Right hindlimb (tissue), 1 donor: ENCODE measurements around the gene TES.
"Not testable (repeated sequence)": the region's sequence is repeated elsewhere in the genome, so short reads cannot be mapped to it uniquely, and the experiment has no call there.

ENCODE experiments used
- DNase-seq: peaks from one replicate; pipeline ENCODE4 v3.0.0-alpha.2; 2018

The TES gene

GRCh38 chr7:116293139-116293538 lies 82.8 kb downstream of the TES start:
- no peak for DNase-seq

DNA sequence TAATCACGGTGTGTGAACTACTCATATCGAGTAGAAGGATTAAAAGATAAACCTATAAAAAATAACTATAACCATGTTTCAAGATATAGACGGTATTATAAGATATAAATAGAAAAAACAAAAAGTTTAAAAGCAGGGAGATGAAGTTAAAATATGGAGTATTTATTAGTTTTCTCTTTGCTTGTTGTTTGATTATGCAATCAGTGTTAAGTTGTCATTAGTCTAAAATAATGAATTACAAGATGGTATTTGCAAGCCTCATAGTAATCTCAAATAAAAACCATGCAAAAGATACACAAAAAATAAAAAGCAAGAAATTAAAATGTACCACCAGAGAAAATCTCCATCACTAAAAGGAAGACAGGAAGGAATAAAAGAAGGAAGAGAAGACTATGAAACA lies 83.3 kb downstream of the TES start:
- no peak for DNase-seq

DNA sequence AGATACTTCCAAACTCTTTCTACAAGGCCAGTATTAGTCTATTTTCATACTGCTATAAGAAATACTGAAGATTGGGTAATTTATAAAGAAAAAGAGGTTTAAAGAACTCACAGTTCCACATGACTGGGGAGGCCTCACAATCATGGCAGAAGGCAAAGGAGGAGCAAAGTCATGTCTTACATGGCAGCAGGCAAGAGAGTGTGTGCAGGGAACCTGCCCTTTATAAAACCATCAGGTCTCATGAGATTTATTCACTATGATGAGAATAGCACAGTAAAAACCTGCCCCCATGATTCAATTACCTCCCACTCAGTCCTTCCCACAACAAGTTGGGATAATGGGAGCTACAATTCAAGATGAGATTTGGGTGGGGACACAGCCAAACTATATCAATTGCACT lies 85.6 kb downstream of the TES start:
- not testable (repeated sequence) for DNase-seq

DNA sequence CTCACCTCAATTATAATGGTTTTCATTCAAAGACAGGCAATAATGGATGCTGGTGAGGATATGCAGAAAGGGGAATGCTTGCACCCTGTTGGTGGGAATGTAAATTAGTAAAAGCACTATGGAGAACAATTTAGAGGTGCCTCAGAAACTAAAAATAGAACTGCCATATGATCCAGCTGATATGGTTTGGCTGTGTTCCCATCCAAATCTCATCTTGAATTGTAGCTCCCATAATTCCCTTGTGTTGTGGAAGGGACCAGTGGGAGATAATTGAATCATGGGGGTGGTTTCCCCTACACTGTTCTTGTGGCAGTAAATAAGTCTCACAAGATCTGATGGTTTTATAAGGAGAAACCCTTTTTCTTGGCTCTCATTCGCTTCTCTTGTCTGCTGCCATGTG lies 87.7 kb downstream of the TES start:
- no peak for DNase-seq

DNA sequence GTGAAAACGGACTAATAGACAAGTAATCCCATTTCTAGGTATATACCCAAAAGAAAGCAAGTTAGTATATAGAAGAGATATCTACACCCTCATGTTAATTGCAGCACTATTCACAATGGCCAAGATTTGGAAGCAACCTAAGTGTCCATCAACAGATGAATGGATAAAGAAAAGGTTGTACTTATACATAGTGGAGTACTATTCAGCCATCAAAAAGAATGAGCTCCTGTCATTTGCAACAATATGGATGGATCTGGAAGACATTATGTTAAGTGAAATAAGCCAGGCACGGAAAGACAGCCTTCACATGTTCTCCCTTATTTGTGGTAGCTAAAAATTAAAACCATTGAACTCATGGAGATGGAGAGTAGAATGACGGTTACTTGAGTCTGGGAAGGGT lies 88.2 kb downstream of the TES start:
- no peak for DNase-seq

GRCh38 chr7:116305485-116306408 lies 95.4 kb downstream of the TES start:
- DNase-seq = no peak

GRCh38 chr7:116306409-116307048 lies 96.2 kb downstream of the TES start:
- DNase-seq = no peak

GRCh38 chr7:116307253-116307652 lies 96.9 kb downstream of the TES start:
- DNase-seq = no peak
